Spleen (tissue), 11 donors: ENCODE results near the gene ZDHHC14. TPM values are rescaled to one million over a fixed set of nuclear protein-coding genes. Genes with fewer than 3 reads are reported as not detected.

Experiments
- DNase-seq: peaks from one replicate; pipeline ENCODE4 v3.0.0-alpha.2; 2020
- H3K27ac ChIP-seq, 8 donors: fragments of 200-600 bp; sonication (generic) in 7 of 8; 1 replicate in 4 of 8; 2 replicates in 4 of 8; pipeline versions ENCODE4 v1.5.0 to v1.8.0; 2016 to 2021; ENCODE audit warnings: inconsistent platforms in 4 of 8, mild to moderate bottlenecking in 4 of 8, moderate library complexity in 1 of 8
- H3K27me3 ChIP-seq, 7 donors: fragments of 200-600 bp; sonication (generic) in 6 of 7; replicated peaks in 1 of 7; 1 replicate in 4 of 7; 2 replicates in 3 of 7; pipeline versions ENCODE4 v1.5.0 to v1.8.0; 2016 to 2021; ENCODE audit warnings: inconsistent platforms in 3 of 7, mild to moderate bottlenecking in 1 of 7
- H3K36me3 ChIP-seq, 6 donors: fragments of 200-600 bp; sonication (generic) in 5 of 6; 1 replicate in 4 of 6; 2 replicates in 2 of 6; pipeline versions ENCODE4 v1.5.0 to v1.8.0; 2016 to 2021; ENCODE audit warnings: inconsistent platforms in 2 of 6
- H3K4me1 ChIP-seq, 6 donors: fragments of 200-600 bp; sonication (generic) in 5 of 6; 1 replicate in 3 of 6; 2 replicates in 3 of 6; pipeline versions ENCODE4 v1.5.0 to v1.8.0; 2016 to 2021; ENCODE audit warnings: inconsistent platforms in 3 of 6
- H3K4me3 ChIP-seq, 8 donors: fragments of 200-600 bp; sonication (generic) in 7 of 8; 1 replicate in 4 of 8; 2 replicates in 4 of 8; pipeline versions ENCODE4 v1.5.0 to v1.8.0; 2016 to 2021; ENCODE audit warnings: inconsistent platforms in 4 of 8, mild to moderate bottlenecking in 4 of 8, moderate library complexity in 2 of 8
- H3K9me3 ChIP-seq, 8 donors: fragments of 200-600 bp; sonication (generic) in 7 of 8; 1 replicate in 4 of 8; 2 replicates in 4 of 8; pipeline versions ENCODE4 v1.5.0 to v1.8.0; 2016 to 2021; ENCODE audit warnings: inconsistent platforms in 4 of 8
- POLR2A ChIP-seq, 3 donors: fragments of 450-650 bp; IDR thresholded peaks; one replicate each; pipeline ENCODE4 v1.5.1; 2017; ENCODE audit warnings: antibody characterized with exemption in 3 of 3, mild to moderate bottlenecking in 1 of 3
- POLR2AphosphoS5 ChIP-seq, 3 donors: sonication (generic); formaldehyde crosslinking; IDR thresholded peaks; one replicate each; pipeline ENCODE4 v1.5.1; 2017; ENCODE audit warnings: antibody characterized with exemption in 3 of 3
- WGBS, 5 donors: extraction: QIAGEN DNeasy Blood & Tissue Kit in 3 of 5; methylation state at CpG; one replicate each; pipeline versions ENCODE4 v1.1.5 to v1.1.7; 2013 to 2018; 5-methylcytosine and 5-hydroxymethylcytosine counted together
- intact Hi-C: fragments of 100-400 bp; cut with DNase I; formaldehyde crosslinking; loops from one replicate; pipeline ENCODE4 v1.15.0; 2023; ENCODE audit warnings: low total_unique reads
- polyA plus RNA-seq, 3 donors: library from polyadenylated mRNA; stranded (reverse); fragments of 200-250 nt; gene quantifications; one replicate each; pipeline ENCODE4 v1.2.1, GENCODE V29; 2013
- total RNA-seq, 7 donors: library from RNA; depleted of rRNA in 3 of 7; stranded (reverse); fragments of >200 nt in 3 of 7; fragmentation: NEBNext Ultra II Directional in 4 of 7; extraction: Animal tissue kit (Norgen Biotek cat#: 25700) in 4 of 7; gene quantifications; one replicate each; pipeline versions ENCODE4 v1.1.0 to v1.2.1, GENCODE V29; 2016 to 2021
- TF ChIP-seq, protein P1 (sequence below), 11 experiments: fragments of 200-600 bp in 7 of 11; fragments of 450-650 bp in 4 of 11; sonication (generic) in 4 of 11; IDR thresholded peaks in 8 of 11; conservative IDR thresholded peaks in 3 of 11; 1 replicate in 7 of 11; 2 replicates in 4 of 11; pipeline versions ENCODE4 v1.4.0 to v1.8.0; 2016 to 2021; ENCODE audit warnings: antibody characterized with exemption in 11 of 11, inconsistent platforms in 4 of 11, mild to moderate bottlenecking in 1 of 11
- donor health status: healthy with polysubstance abuse.
- donor health status: DM: no; HTN: no; CAD: no; lungs with moderate emphysema.
- donor health status: DM: no; HTN: no; CAD: no.
- donor health status: Bipolar disorder and iron deficiency.
- donor health status: healthy.
- donor health status: DM: no; HTN: no; CAD: no.
- donor health status: DM: yes; HTN: yes; CAD: no.

Gene ZDHHC14
- total and polyA plus RNA-seq, 10 donors: 7.8 to 18.2 (median 11.7) TPM

DNA sequence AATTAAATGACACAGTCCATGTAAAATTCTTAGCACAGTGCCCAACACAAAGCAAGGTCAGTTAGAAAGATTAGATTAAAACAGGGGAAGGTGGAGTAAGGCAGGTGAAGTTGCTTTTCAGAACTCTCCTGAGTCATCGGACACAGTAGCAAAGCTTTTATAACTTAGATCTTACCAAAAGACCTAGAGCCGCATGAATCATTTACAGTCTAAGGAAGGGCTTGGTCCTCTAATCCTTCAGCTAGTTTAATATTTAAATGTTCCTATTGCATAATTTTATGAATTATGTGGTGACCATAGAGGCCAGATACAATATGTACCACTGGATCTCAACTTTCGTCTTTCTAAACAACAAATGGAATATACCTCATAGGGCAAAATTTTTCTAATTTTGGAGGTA lies 240.0 kb downstream of the ZDHHC14 start:
- no peak for DNase-seq
- H3K9me3 ChIP-seq: peaks cover 0 to 7% (median 0%) of the 10 kb centered on the region in 8 donors
- intact Hi-C loops: no loop called here
- no peak overlapping the region for H3K27ac ChIP-seq
- H3K36me3 ChIP-seq: no peaks in the 10 kb centered on the region
- WGBS, 5 donors: 92 to 96% (median 93%) methylated on average over 3 of the region's 3 CpGs
- H3K4me3 ChIP-seq: no peak overlapping the region
- TF ChIP-seq, protein P1, sequence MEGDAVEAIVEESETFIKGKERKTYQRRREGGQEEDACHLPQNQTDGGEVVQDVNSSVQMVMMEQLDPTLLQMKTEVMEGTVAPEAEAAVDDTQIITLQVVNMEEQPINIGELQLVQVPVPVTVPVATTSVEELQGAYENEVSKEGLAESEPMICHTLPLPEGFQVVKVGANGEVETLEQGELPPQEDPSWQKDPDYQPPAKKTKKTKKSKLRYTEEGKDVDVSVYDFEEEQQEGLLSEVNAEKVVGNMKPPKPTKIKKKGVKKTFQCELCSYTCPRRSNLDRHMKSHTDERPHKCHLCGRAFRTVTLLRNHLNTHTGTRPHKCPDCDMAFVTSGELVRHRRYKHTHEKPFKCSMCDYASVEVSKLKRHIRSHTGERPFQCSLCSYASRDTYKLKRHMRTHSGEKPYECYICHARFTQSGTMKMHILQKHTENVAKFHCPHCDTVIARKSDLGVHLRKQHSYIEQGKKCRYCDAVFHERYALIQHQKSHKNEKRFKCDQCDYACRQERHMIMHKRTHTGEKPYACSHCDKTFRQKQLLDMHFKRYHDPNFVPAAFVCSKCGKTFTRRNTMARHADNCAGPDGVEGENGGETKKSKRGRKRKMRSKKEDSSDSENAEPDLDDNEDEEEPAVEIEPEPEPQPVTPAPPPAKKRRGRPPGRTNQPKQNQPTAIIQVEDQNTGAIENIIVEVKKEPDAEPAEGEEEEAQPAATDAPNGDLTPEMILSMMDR (IDR thresholded peaks at IDR 0.05 in 8 of 11, conservative IDR thresholded peaks at IDR 0.05 in 3 of 11): no peak
- TF ChIP-seq POLR2AphosphoS5 (IDR thresholded peaks at IDR 0.05) (no peak), POLR2A (IDR thresholded peaks at IDR 0.05) (no peak)
- peaks cover 0 to 2% (median 0%) of the 10 kb centered on the region in 6 donors for H3K4me1 ChIP-seq
- H3K27me3 ChIP-seq: no peaks in the 10 kb centered on the region

DNA sequence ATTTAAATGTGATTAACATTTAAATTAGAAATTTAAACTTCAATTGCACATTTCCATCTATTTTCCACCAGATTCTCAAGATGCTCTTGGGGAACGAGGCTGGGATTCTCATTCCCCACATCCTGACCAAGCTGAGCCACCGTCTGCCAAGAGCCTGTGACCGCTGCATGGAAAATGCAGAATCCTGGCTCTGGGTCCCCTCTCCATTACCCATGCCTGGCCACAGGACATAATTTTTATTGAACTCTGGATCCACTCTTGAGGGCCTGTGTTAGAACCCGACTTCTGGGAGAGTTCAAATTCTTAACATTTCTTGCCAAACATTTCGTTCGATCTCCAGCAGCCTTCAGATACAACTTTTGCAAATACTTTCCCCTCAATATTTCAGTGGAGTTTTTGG lies 240.4 kb downstream of the ZDHHC14 start:
- Histone ChIP-seq H3K9me3 (peaks cover 0 to 7% (median 0%) of the 10 kb centered on the region in 8 donors), H3K36me3 (no peaks in the 10 kb centered on the region), H3K27me3 (no peaks in the 10 kb centered on the region), H3K4me1 (no peaks in the 10 kb centered on the region), H3K4me3 (no peak overlapping the region), H3K27ac (no peak overlapping the region)
- intact Hi-C loops: no loop called here
- 78 to 91% (median 80%) methylated on average over 6 of the region's 6 CpGs for WGBS, 5 donors
- no peak for DNase-seq
- TF ChIP-seq, protein P1 (IDR thresholded peaks at IDR 0.05 in 8 of 11, conservative IDR thresholded peaks at IDR 0.05 in 3 of 11): no peak
- TF ChIP-seq POLR2AphosphoS5 (IDR thresholded peaks at IDR 0.05) (no peak), POLR2A (IDR thresholded peaks at IDR 0.05) (no peak)

DNA sequence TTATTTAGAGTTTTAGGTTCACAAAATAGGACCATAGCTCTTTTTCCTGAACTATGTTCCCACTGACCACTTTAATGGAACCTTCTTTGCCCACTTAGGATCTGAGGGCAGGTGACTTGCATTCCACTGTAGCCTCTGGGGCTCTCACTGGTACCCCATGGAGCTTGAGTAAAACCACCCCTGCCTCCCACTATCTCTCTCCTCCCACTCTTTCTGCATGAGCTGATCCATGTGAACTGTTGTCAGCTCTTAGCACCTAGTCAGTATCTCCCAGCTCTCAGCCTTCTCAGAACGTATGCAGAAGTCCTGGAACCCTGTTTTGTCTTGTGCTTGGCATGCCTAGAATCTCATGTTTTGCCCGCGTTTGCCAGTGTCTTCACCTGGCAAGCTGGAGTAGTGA lies 241.4 kb downstream of the ZDHHC14 start:
- Histone ChIP-seq H3K4me3 (no peak overlapping the region), H3K27ac (no peak overlapping the region), H3K36me3 (no peaks in the 10 kb centered on the region), H3K4me1 (no peaks in the 10 kb centered on the region), H3K27me3 (no peaks in the 10 kb centered on the region), H3K9me3 (peaks cover 0 to 7% (median 0%) of the 10 kb centered on the region in 8 donors)
- no peak for DNase-seq
- intact Hi-C loops: no loop called here
- TF ChIP-seq POLR2A (IDR thresholded peaks at IDR 0.05) (no peak), POLR2AphosphoS5 (IDR thresholded peaks at IDR 0.05) (no peak)
- TF ChIP-seq, protein P1 (IDR thresholded peaks at IDR 0.05 in 8 of 11, conservative IDR thresholded peaks at IDR 0.05 in 3 of 11): no peak
- 89 to 97% (median 92%) methylated on average over 3 of the region's 3 CpGs for WGBS, 5 donors

DNA sequence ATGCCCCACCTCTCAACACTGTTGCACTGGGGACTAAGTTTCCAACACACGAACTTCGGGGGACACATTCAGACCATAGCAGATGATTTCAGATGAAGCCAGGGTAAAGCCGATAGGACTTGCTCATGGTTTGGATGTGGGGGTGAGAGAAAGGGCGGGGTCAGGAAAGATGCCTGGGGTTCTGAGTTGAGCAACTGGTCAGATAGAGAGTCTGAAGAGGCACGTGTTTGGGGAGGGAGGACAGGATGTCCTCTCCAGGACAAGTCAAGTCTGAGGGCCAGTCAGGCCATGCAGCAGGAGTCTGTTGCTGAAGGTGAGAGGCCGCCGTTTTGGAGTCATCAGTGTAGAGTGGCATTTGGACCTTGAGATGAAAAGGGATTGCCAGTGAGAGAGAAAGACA lies 244.1 kb downstream of the ZDHHC14 start:
- H3K27ac ChIP-seq: no peak overlapping the region
- no peak overlapping the region for H3K4me3 ChIP-seq
- peaks cover 0 to 12% (median 0%) of the 10 kb centered on the region in 6 donors for H3K4me1 ChIP-seq
- H3K27me3 ChIP-seq: no peaks in the 10 kb centered on the region
- H3K36me3 ChIP-seq: no peaks in the 10 kb centered on the region
- peaks cover 0 to 7% (median 0%) of the 10 kb centered on the region in 8 donors for H3K9me3 ChIP-seq
- WGBS, 5 donors: 85 to 96% (median 89%) methylated on average over 7 of the region's 7 CpGs
- TF ChIP-seq POLR2AphosphoS5 (IDR thresholded peaks at IDR 0.05) (no peak), POLR2A (IDR thresholded peaks at IDR 0.05) (no peak)
- TF ChIP-seq, protein P1 (IDR thresholded peaks at IDR 0.05 in 8 of 11, conservative IDR thresholded peaks at IDR 0.05 in 3 of 11): no peak
- intact Hi-C loops: no loop called here
- DNase-seq: no peak
